NCI-H524 treated with DMSO at 0.1 percent for 48 hours (cell line): ENCODE data around the gene H19.

Experiments used
- DNase-seq: peaks from one replicate; lab custom pipeline; 2025; lab: John Stamatoyannopoulos, UW

Gene H19

GRCh38 chr11:1982873-1983600 lies 14.6 kb downstream of the H19 start:
- DNase-seq = no peak

DNA sequence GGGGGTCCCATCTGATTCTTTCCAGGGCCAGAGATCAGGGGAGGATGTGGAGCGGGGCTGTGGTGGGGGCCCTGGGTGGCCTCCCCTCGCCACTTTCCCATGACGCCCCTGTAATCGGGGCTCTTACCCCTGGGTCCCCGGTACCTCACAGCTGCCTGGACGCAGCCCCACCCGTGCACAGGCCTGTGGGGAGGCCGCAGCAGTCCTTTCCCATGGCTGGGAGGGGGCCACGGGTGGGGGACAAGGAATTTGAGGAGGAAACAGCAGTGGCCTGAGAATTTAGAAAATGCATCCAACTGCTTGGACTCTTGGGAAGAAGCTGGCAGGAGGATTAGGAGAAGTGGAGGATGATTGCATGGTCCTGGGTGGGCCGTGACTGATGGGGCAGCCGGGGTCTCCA lies 18.0 kb downstream of the H19 start:
- no peak for DNase-seq

DNA sequence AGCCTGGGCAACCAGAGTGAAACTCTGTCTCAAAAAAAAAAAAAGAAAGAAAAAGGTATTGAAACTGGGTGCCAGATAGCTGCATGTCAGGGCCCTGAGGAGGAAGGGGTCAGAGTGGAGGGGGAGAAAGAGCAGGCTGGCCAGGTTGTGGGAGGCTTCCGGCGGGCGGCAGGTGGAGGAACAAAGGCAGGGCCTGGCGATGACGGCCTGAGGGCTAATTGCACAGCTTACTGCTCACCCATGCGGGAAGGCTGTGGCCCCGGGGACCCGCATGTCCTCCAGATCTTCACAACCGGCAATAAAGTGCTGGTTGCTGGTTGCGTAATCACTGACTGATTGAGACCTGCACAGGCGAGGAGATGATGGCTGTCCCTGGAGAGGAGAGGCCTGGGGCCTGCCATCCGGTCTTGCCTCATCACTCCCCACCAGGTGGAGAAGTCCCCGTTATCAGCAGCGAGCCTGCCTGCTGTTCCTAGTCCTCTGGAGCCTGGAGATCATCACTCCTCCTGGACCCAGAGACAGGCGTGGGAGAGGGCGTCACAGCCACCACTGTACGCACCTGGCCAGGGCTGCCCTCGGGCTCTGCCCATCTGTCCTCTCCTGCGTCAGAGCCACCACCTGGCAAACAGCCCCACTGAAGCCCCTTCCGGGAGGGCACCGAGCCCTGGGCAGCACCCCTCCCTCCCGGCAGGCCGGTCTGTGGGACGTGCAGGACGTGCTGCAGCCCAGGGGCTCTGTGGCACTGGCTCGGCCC lies 18.7 kb downstream of the H19 start:
- DNase-seq = no peak

DNA sequence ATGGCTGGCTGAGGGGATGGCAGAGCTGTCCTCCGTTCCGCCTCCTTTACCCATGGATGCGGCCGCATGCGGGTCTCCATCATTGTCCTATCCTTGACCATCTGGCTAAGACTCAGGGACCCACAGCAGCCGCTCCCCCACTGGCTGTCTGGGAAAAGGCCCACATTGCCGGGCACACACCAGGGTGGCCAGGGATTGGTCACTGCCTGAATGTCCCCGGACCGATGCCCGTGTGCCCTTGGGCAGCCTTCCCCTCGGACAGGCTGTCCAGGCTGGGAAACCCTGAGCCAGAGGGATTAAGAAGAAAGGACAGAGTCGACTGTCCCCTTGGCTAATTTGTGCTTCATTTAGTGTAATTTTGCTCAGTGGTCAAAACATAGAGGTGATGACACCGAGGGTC lies 22.5 kb downstream of the H19 start:
- DNase-seq = no peak

DNA sequence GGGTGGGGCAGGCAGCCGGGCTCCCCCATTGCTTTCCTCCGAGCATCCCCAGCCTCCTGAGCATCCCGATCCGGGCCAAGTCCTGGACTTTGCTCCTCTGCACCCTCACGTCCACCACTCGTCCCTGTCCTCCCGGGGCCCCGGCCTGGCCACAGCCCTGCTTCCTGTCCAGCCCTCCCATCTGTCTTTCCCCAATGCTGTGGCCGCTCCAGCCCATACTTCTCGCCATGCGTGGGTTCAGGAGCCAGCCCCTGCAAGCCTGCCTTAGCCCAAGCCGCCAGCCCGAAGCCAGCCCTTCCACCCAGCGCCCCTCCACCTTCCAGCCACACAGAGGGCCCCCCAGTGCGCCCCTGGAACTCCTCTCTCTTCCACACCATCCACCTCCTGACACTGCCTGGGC lies 26.7 kb downstream of the H19 start:
- no peak for DNase-seq

GRCh38 chr11:1969776-1970175 lies 27.9 kb downstream of the H19 start:
- no peak for DNase-seq

DNA sequence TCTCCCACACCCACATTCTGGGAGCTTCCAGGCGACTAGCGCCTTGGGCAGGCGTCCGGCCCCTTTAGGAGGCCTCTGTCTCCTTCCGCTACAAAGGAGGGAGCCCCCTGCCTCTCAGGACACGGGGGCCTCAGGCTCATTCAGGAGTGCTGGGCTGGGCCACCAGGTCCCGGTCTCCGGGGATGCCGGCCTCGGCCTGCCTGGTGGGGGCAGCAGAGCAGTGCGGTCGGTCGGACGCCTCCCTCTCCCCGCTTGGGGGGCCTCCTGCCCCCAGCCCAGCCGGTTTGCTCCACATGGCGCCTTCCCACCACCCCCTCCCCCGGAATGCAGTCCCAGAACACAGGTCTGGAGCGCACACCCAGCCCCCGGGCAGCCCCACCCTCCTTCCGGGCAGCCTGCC lies 28.6 kb downstream of the H19 start:
- DNase-seq = no peak

DNA sequence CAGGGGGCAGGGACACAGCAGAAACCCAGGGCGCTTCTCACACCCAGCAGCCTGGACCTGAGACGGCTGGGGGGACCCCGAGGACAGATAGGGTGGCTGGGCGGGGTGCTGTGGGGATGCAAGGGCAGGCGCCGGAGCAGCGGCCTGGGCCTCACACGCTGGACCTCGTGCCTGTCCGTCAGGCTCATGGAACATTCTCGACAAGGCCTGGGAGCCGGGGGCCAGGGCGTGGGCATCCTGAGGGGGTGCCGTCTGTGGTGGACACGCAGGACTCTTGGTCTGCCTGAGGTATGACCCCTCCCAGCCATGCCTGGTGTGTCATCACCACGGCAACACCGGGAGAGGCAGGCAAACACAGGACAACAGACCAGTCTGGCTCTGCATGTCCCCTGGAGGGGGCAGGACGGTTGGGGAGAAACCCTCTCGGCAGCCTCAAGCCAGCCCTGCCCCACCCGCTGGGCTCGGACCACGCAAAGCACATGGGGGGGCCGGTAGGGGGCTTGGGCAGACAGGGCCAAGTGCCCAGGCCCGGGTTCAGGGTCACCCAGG lies 29.1 kb downstream of the H19 start:
- DNase-seq = no peak

GRCh38 chr11:1967641-1968225 lies 29.9 kb downstream of the H19 start:
- no peak for DNase-seq

DNA sequence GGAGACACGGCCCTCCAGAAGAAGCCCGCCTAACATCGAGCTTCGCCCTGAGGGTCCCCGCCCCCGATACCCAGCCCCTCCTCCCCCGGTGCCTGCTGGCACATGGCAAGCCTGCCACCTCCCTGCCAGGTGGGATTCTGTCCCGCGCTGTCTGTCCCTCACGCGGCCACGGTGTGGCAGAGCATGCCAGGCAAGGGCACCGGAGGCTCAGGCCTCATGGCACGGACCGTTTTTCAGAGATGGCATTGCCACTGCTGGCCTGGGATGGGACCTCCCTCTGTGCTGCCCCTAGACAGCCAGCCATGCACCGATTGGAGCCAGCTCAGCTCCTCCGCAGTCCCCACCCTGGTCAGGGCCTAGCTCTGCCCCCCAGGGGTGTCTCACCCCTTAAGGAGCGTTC lies 31.1 kb downstream of the H19 start:
- DNase-seq = no peak

DNA sequence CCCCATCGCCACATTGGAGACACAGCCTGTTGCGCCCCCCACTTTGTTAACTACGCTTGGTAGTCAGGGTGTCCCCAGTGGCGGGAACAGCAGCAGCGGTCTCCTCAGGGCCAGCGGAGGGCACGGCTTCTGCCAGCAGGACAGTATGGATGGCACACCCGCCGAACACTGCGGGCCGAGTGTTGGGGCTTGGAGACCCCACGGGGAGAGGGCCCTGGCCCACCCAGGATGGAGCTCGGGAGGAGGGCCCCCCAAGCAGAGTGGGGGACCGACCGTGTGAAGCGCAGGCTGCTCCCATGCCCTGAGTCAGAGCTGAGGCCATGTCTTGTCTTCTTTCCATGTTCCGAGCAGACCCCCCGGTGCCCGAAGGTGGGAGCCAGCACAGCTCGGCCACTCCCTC lies 32.7 kb downstream of the H19 start:
- DNase-seq = no peak

DNA sequence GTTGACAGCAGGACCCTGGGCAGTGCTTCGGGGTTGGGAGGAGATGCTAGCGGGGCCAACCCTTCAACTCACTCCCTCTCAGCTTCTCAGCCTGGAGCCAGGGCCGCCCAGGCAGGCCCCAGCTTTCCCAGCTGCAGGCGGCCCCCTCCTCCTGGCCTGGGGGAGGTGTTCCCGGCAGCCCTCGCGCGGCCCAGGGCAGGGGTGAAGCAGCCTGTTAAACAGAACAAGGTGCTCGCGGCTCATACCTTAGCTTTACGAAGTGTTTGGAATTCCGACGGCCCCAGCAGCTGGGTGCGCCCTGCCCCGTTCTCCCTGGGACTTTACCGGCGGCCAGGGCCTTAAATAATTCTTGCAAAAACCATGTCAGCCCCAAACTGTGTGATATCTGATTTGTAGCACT lies 33.3 kb downstream of the H19 start:
- no peak for DNase-seq

- DNase-seq = no peak
Measured at GRCh38 chr11:1963864-1964263, 33.8 kb downstream of the H19 start.

DNA sequence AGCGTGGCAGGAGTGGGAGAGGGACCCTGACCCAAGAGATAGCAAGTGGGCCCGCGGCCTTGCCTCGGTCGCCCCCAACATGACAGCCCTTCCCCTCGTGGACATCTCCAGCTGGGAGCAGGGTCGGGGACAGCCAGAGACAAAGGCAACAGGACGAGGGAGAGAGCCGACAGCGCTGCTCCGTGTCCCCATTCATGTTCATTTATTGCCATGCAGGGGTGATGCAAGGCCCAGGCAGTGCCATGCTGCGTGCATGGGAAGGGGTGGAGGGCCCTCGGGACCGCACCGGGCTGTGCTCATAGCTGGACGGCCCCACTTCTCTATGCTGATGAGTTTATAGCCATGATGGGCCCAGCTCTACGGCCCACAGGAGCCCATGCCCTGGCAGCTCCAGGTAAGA lies 37.9 kb downstream of the H19 start:
- no peak for DNase-seq

- no peak for DNase-seq
Measured at GRCh38 chr11:1958367-1958766, 39.3 kb downstream of the H19 start.

GRCh38 chr11:1953489-1954266 lies 44.0 kb downstream of the H19 start:
- DNase-seq = no peak

DNA sequence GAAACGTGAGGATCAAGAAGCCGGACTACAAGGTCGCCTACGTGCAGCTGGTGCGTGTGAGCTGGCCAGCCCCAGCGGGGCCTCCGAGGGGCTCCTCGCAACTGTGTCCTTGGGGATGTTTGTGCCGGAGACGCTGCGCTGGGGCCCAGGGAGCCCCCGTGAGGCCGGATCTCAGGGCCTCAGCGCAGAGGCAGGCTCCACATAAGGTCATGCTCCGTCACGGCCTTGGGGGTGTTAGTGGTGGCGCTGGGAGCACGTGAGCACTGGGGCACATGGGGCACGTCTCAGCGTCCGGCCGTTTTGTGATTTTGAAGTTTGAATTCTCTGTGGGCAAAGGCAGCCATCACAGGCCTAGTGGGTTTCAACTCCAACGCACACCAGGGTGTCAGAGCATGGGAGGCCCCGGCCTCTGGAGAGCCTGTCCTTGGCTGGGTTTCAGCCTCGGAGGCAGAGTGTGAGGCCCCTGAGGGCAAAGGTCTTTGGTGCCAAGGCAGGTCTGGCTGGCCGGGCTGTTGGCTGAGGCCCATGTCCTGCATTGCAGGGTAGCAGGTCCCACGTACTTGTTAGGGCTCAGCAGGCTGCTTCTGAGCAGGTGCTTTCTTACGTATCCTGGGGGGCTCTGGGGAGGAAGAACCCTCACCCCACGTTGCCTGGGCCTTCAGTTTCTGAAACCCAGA lies 44.7 kb downstream of the H19 start:
- DNase-seq = no peak

DNA sequence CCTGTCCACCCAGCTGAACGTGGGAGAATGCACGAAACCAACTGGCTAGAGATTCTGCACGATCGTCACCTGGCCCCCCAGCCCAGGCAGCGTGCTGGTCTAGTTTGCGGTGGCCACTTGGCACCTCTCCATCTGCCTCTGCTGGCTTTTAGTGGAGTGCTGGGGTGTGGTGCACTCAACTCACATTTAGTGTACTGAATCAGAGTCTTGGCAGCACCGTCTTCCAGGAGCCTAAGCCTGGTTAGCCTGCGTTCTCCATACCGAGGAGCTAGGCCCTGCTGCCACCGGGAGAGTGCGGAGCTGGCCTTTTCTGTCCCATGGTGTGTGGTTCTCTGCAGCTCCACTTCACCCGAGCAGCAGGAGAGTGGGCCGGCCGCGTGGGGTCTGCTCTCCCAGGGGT lies 47.7 kb downstream of the H19 start:
- no peak for DNase-seq

DNA sequence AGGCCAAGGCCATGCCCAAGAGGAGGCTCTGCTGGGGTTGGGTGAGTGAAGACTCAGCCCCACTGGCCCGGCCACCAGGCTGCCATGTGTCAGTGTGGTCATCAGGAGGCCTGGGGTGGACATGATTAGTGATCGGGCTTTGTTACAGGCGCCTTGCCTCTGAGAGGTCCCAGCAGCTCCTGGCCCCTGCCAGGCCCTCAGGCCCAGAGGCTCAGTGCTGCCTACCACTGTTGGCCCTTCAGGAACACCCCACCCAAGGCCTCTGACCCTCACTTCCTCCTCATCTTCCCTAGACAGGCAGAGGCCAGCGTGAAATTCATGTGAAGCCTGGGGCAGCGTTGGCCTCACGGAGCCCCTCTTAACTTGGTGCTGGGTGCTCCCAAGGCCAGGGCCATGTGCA lies 48.3 kb downstream of the H19 start:
- no peak for DNase-seq

DNA sequence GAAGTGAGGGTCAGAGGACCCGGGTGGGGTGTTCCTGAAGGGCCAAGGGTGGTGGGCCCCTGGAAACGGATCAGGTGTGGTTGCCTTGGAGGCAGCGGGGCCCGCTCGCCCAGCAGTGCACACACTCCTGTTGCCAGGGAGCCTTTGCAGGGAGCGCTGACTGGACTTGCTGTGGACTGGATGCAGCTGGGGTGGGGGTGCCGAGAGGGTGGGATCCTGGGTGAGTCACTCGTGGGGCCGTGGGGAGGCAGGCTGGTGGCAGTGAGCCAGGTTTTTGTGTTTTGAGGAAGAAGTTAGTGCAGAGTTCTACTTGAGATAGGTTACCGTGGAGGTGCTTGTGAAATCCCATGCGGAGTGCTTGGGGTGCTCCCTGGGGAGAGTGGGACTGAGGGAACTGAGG lies 49.3 kb downstream of the H19 start:
- DNase-seq = no peak

GRCh38 chr11:1947592-1948237 lies 49.9 kb downstream of the H19 start:
- DNase-seq = no peak
